NCI-H82 (cell line): ENCODE data around the gene XRRA1.

ENCODE experiments used
- DNase-seq: peaks from one replicate; lab custom pipeline; 2025; lab: John Stamatoyannopoulos, UW

Gene XRRA1

DNA sequence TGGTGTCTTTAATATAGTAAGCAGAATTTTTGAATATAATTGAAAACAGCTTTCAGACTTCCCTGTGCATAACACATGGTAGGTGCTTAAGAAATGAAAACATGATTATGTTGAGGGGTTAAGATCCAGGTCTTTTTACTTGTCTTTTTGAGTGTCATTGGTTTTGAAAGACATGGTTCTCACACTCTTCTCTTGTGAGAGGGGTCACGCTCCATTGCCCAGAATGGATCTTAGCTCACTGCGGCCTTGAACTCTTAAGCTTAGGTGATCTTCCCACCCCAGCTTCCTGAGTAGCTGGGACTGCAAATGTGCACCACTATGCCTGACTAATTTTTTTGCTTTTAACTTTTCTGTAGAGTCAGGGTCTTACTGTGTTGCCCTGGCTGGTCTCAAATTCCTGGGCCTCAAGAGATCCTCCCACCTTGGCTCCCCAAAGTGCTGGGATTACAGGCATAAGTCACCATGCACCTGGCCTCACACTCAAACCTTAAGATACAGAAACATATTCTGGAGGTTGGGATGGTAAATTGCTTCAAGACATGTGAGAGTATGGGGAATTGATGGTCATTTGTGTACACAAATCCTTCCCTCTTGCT lies 1.6 kb upstream of the XRRA1 start:
- DNase-seq = peak; percentile 23

DNA sequence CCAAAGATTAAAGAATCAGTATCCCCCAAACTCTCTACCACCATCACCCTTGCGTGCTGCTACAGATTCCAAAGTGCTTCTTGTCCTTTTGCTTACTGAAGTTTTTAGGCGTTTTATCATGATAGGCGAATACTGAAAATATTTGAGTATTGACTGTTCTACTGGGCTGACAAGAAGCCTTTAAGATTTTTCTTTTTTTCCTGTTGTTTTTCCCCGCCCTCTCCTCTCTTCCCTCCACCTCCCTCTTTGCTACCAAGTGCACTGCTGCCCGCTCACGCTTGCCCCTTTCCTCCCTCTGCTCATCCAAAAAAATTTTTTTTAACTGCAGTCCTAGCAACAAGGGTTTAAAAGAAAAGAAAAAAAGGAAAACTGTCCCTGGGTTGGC lies 854 bp upstream of the XRRA1 start:
- no peak for DNase-seq

DNA sequence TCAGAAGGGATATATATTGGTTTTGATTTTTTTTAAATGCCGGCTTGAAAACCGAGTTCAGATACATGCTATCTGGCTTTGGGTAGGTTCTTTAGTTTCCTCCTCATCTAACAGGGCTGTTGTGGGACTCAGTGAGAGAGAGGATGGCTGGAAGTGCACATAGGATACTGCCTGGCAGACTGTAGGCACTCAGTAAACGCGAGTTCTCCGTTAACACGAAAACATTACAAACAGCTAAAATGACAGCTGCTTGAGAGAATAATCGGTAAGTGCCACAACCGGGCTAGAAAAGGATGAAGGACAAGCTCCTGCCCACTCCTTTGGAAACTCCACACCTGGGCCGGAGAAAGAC lies 369 bp downstream of the XRRA1 start:
- peak; percentile 47 for DNase-seq

DNA sequence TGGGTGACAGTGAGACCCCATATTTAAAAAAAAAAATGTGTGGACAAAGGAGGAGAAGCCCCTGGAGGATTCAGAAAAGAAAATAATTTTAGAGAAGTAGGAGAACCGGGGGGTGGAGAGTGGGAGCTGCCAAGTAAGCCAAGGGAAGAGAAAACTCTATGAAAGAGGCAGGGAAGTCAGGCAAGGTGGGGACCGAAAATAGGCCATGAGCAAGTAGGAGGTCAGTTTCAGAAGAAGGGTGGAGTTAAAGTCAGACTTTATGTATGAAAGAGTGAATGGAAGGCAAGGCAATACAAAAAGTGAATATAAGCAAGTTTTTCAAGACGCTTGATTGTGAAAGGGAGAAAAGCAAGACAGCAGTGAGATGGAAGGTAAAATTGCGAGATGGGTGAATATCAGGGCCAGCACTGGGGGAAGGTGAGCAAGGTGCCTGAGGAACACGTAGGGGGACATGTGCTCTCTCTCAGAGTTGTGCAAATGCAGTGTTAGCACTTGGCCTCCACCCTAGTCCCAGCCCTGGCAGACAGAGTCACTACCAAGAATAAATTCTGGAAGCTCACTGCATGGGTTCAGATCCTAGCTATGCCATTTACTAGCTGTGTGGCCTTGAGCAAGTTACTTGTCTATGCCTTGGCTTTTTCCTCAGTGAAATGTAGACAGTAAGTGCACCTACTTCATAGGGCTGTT lies 6.7 kb downstream of the XRRA1 start:
- DNase-seq = no peak

DNA sequence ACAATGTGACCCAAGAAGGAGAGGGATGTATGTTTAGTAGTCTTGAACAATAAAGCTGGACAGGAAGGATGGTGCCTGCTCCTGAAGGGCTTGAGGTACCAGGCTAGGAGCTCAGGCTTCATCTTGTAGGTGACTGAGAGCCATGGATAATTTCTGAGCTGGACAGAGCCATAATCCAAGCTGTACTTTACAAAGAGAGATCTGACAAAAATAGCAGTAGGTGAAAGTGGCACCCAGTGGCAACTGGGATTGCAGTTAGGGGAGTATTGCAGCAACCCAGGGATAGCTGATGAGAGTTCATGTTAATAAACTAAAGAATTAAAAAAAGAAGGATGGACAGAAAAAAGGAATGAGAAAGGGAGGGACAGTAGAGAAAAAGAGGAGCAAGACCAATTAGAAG lies 7.4 kb downstream of the XRRA1 start:
- no peak for DNase-seq

DNA sequence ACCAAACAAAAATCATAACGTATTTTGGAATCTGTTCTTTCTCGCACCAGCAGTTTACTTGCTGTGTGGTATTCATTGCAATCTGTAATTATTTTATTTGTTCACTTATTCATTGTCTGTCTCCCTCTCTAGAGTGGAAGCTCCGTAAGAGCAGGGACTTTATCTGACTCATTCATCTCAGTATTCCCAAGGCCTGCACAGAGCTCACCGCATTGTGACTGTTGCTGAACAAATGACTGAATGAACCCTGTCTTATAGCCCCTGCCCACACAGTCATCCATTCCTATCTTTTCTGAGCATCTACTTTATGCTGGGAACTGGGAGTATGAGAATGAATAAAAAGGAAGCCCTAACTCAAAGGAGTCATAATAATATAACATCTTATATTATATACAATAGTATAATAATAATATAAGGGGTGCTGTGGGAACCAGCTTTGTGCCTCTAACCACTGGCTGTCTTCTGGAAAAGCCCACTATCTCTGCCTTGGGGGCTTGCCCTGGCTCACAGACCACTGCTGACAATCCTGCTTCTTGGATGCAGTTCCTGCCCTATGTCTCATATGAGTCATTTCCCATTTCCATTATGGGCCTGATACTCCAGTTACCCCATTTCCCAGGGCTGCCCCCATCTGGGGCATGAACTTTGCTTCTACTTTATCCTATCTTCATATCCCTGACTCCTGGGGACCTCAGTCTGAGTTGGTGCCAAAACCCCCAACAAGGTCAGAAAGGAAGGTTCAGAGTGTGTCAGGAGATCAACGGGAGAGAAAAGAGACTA lies 11.0 kb downstream of the XRRA1 start:
- no peak for DNase-seq

DNA sequence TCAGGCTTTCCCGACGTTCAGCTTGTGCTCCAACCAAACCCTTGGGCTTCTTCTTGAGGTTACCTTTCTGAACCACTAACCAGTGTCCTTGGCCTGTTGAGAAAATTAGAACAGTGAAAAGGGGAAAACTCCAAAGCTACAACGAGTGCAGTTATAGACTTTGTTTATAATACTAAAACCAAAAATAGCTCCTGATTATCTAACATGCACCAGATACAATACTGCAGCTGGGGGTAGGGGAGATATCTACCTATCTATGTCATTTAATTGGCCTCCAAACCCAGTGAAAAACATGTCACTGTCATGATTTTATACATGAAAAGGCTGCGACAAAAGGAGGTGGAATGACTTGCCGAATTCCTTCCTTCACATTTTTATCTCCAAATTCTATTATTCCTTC lies 11.9 kb downstream of the XRRA1 start:
- no peak for DNase-seq

DNA sequence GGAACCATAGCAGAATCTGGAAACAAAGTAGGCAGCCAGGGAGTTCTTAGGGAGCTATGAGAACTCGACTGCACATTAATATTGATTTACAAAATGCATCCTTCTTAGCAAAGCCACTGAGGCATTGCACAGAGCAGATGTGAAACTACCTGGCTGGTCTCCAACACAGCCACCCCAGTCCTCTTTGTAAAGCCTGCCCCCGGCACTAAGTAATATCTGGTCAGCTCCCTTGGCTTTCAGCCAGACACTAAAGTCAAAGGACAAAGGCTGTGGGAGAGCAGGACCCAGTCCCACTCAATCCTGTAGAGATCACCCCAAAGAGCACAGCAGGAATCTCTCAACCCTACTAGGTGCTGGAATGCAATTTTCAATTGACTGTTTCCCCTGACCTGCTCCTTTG lies 12.8 kb downstream of the XRRA1 start:
- no peak for DNase-seq

DNA sequence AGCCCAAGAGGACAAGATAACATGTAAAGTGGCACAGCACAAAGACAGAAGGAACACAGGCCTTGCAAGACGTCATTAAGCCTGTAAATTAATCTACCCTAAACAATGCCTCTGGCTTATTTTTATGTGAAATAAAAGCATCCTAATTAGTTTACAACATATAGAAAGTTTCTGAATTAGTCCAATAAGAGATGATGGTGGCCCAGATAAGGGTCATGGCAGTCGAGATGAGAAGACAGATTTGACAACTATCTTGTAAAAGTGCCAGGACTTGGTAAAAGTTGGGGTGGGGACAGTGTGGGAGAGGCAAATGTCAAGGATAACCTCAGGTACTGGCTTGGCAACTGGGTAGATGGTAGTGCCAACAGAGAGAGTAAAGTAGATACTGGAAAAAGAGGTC lies 13.6 kb downstream of the XRRA1 start:
- DNase-seq = no peak

DNA sequence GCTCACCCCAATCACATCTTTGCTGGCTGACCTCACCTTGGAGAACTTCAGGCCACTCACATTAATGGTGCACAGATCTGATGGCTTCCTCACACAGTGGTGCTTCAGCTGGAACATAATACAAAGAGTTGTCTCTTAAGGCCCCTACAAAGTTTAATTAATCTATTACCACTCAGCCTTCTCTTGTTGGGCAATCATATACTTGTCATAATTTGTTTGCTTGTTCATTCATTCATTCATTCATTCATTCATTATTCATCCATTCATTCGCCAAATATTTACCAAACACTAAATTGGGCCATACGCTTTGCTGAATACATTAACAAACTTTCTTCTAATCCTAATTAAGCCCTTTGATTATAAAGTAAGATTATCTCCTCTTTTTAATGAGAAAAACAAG lies 15.1 kb downstream of the XRRA1 start:
- DNase-seq = no peak

DNA sequence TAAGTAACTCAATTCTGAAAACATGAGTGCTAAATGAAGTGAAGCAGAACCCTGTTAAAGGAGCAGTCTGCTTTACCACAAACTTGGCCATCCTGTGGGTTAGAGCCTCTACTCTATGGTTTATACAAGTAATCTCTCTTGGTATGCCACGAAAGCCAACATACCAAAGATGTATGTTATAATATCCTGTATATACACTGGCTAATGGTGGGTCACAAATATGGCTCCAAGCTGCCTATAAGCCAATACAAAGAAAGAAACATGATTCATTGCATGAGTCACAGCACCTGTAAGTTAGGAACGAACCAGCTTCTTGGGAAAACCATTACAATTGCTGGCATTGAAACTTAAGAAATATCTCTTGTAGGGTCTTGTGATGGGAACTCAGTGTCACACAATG lies 16.1 kb downstream of the XRRA1 start:
- DNase-seq = no peak

DNA sequence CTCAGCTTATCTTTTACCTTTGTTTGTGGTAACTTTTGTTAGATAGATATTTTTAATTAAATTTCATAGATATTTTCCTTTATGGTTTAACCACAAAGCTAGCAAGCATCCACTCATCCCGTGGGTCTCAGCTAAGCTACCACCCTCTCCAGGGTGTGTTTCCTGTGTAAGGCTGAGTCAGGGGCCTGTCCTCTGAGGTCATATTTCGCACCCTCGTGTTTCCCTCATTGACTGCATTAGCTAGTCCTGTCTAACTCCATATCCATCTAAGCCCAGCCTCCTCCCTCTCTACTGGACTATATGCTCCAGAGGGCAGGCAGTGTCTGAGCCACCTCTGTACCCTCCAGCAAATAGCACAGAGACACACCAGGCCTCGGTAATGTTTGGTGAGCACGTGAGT lies 16.7 kb downstream of the XRRA1 start:
- no peak for DNase-seq

DNA sequence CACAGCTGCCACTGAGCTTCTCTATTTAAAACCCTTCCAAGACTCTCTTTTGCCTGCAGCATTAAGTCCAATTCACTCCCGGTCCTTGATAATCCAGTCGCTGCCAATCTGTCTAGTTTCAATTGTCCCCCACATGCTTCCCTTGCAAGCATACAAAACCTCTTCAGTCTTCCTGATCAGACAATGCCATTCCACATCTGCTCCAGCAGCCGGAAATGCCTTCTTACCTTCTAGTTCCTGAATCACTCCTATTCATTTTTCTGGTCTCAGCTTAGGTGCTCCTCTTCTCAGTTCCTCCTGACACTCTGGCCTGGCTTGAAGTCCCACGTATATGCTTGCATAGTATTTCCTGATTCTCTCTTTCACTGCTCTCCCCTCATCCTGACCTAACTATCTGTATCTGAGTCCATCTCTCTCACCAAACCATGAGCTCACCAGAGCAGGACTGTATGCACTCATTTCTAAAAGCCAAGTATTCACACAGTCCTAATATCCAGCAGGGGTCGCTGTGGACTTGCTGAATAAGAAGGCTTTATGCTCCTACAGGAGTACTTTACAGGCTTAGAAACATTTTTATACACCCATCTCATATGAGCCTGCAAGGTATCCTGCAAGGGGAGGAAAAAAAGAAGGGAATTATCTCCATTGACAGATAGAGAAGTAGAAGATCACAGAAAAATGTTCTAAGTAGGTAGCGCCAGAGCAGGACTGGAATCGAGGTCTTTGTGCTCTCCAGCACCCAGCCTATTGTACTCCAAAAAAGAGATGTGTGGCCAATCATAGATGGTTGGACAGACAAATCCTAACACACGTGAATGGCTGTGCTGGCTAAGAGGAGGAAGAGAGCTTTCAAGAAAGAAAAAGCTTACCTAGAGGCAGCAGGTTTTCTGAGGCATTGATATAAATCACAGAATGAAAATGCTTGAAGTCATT lies 19.2 kb downstream of the XRRA1 start:
- peak; percentile 95 for DNase-seq

DNA sequence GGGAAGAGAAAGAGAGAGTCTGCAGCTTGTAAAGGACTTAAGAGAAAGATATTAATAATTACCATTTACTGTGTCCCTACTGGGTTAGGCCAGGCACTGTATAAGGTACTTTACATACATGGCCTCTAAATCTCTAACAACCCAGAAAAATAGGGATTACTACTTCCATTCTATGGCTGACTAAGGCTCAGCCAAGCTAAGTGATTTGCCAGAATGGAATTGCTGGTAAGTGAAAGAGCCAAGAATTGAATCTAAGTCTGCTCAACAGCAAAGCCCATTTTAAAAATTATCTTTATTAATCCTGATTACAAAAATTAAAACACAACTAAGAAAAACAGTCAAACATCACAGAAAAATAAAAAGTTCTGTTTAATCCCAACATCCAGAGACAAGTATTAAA lies 21.4 kb downstream of the XRRA1 start:
- DNase-seq = no peak

DNA sequence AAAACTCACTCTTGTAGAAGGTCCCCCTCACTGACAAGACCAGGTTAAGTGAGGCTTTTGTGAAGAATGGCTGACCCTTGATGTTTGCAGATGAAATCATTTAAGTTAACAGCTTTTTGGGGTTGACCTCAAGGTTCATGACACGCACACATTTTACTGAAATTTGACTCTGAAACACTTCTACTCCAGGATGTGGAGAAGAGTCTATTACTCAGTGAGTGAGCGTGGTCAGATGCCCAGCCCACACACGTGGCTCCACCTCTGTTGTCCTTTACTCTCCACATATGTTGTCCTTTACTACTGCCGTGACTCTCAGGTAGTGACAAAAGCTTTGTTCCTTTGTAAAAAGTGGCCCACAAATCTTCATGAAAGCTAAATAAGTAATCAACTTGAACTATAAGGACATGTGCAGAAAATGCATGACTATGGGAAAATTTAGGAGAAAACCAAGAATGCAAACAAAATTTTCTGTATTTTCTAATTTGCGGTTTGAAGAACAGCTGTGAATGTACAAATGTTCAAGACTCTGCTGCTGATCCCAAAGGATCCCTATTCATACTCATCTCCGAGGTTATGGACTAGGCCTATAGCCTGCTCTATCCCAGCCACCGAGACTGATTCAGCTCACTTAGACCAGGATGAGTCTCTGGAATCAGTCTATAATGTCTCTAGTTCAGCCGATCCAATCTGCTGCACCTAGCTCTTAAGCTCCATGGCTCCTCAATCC lies 22.4 kb downstream of the XRRA1 start:
- DNase-seq = no peak

DNA sequence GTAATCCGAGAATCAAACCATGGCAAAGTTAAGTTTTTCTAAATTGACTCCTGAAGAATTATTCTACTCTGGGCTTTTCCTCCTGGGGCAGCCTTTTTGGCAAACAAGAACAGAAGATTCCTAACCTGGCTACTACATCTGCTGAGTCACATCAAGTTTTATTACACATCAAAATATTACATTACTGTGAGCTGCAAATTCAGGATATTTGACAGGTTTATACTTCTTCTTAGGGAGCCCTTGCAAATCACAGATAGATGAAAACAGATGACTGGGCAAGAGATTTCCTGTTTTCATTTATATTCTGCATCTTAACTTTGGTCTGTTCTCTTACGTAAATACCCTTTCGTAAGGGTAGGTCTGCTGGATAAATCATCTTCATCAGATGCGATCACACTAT lies 23.6 kb downstream of the XRRA1 start:
- no peak for DNase-seq

DNA sequence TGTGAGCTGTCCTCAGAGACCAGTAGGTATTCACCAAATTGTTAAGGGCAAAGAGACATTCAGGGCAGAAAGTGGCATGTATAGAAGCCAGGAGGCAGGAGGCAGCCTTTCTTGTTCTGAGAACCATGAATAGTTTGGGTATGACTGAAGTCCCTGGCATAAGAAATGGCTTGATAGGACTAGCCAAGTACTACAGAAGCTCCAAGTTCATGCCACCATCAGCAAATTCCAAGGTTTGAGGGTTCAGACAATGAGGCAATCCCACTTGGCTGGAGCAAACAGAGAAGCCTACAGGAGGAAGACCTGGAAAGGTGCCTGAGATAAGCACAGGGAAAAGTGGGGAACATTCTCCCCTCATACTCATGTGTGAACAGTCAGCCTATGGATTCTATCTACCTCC lies 25.8 kb downstream of the XRRA1 start:
- DNase-seq = no peak

DNA sequence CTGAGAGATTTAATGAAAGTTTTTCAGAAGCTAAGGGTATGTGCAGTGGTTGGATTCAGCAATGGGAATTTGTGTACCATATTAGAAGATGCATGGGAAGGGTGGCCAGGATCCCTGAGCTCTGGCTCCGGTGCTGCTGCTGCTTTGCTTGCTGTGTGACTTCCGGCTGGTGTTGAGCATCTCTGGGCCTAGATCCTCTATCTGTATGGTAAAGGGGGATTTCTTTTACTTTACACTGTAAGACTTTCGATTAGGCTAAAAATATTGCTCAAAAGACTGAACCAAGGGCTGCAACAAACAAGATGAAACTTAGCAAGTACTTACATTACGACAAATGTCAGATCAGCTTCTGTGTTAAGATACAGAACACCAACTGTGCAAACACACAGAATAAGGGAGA lies 39.1 kb downstream of the XRRA1 start:
- DNase-seq = no peak

DNA sequence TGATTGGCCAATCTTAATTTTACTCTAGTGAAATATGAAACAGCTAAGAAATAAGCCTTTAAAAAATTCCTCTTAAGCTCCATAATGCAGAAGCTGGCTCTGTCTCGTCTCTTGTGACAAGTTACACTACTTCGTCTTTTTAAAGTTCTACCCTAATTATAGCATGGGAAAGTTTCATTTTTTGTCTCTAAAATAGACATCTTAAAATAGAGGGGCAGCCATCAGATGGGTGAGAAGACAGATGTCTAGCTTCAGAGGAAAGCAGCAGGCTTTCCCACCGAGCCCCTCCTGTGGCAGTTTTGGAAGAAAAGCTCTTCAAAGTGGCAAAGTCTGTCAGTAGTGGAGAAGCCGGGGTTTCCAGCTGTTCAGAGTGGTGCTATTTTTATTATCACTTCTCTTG lies 39.5 kb downstream of the XRRA1 start:
- DNase-seq = no peak

DNA sequence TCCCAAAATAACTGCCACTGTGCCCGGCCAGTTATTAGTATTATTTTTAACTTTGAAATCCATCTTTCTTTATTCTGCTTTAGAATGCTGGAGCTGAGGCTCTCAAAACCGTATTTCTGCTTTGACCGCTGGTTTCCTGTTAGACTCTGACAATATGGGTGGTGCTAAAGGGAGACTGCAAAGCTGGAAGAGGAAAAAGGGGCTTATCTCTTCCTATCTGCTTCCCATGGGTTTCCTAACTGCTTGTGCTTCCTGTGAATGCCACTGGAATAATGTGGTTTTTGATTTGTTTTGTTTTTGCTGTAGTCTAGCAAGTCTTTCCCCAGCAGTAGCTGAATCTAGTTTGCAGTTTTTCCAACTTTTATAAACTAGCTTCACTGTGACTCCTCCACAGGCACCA lies 43.6 kb downstream of the XRRA1 start:
- no peak for DNase-seq

DNA sequence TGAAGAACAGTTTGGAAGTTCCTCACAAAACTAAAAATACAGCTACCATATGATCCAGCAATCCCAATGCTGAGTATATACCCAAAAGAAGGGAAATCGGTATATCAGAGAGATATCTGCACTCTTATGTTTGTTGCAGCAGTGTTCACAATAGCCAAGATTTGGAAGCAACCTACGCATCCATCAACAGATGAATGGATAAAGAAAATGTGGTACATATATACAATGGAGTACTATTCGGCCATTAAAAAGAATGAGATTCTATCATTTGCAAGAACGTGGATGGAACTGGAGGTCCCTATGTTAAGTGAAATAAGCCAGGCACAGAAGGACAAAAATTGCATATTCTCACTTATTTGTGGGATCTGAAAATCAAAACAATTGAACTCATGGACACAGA lies 46.5 kb downstream of the XRRA1 start:
- DNase-seq = no peak

DNA sequence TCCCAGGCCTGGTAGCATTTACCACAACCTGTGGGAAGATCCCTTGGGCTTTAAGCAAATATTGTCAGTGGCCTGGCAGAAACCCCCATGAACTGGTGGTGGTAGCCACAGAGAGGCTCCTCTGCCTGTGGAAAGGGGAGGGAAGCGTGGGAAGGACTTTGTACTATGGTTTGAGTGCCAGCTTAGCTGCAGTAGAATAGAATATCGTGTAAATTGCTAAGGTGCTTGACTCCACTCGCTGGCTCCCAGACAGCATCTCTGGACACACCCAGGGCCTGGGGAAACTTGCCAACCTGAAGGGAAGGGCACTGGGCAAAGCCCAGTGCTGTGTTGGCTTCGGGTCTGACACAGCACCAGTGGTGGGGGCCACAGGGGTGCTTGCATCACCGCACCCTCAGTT lies 52.6 kb downstream of the XRRA1 start:
- DNase-seq = no peak
